ENCODE data around the gene OR3A1.
"Not testable (repeated sequence)": the region's sequence is repeated elsewhere in the genome, so short reads cannot be mapped to it uniquely, and the experiment has no call there.

Gene OR3A1, protein sequence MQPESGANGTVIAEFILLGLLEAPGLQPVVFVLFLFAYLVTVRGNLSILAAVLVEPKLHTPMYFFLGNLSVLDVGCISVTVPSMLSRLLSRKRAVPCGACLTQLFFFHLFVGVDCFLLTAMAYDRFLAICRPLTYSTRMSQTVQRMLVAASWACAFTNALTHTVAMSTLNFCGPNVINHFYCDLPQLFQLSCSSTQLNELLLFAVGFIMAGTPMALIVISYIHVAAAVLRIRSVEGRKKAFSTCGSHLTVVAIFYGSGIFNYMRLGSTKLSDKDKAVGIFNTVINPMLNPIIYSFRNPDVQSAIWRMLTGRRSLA

DNA sequence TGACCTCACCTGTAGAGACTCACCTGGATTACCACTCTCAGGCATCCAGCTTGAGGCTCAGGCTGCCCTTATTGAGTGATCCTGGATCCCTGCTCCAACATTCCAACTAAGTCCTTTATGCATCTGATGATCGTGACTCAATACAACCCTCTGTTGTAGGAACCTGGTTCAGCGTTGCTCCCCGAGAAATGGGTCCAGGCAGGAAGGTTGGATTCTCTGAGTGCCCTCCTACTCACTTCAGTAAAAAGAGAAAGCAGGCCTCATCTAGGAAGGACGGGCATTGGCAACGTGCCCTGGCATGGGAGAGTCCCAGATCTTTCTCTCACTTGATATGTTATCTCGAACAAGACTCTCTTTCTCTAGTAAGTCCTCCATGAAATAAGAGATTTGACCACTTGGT is at the start of gene OR3A1:
TSS of gene OR3A1 (minus strand) at position 101 of the 400 bp plus-strand sequence. CDS start 5,778 bp downstream, outside the sequence.
- no peak for TF ChIP-seq POLR2A (IDR thresholded peaks at IDR 0.05; ENCODE audit: low read depth, low read length)
- DNase-seq (ENCODE audit: insufficient read length, low spot score) (no peak), FAIRE-seq (no peak)

DNA sequence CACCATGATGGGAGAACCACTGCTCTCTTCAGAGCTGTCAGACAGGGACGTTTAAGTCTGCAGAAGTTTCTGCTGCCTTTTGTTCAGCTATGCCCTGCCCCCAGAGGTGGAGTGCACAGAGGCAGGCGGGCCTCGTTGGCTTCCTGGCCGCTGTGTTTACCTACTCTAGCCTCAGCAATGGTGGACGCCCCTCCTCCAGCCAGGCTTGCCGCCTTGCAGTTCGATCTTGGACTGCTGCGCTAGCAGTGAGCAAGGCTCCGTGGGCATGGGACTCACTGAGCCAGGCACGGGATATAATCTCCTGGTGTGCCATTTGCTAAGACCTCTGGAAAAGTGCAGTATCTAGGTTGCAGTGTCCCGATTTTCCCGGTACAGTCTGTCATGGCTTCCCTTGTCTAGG is 44.6 kb upstream of the OR3A1 start:
- not testable (repeated sequence) for FAIRE-seq; DNase-seq (ENCODE audit: insufficient read length, low spot score)

DNA sequence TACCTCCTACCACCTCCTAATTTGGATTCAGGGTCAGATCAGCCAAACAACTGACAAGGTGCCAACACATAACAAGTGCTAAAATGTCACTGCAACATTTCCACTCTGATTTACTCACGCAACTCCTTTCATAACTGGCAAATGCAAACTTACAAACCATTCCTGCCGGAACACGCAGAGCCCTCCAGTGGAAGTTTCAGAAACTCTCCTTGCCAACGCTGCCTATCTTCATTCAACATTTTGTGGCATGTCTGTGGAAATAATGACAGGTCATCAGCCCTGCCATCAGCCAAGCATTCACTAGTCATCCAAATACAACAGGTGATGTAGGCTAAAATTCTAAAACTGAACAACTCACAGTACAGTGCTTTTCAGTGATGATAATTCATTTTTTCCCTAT is 37.7 kb upstream of the OR3A1 start:
- no peak for TF ChIP-seq POLR2A (IDR thresholded peaks at IDR 0.05; ENCODE audit: low read depth, low read length)
- DNase-seq (ENCODE audit: insufficient read length, low spot score) (no peak), FAIRE-seq (no peak)

DNA sequence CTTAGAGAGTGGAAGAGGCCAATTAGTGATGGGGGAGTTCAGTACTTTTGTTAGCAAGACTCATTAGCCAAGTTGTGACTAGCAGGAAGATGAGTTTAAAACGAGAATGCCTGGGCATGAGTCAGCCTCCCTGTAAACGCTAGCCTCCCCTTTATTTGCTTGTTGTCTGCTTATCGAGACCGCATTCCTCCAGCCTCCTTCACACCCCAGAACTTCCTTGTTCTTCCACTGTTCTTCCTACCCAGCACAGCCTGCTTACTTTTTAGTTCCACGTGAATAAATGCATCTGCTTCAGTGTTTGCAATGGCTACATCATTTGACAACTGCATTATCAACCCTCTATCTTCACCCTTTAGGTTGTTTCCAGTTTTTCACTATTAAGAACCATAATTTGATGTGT is 20.2 kb upstream of the OR3A1 start:
- DNase-seq (ENCODE audit: insufficient read length, low spot score): no peak
- TF ChIP-seq POLR2A (IDR thresholded peaks at IDR 0.05; ENCODE audit: low read depth, low read length): no peak

DNA sequence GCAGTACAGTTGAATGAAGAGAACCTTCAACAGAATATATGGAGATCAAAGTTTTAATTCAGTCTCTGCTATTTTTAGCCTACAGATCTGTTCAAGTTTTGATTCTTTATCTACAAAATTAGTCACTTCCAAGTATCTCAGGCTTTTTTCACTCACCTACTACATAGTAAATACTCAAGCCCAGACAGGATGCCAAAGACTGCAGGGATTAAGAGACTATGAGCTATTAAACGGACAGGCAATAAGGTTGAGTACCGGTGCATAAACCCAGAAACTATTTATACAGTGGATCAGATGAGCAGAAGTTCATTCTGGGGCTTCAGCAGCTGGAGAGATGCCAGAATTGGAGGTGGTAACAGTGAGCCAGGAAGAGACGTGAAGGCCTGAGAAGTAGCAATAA is 18.7 kb upstream of the OR3A1 start:
- DNase-seq (ENCODE audit: insufficient read length, low spot score) (no peak), FAIRE-seq (no peak)
- TF ChIP-seq POLR2A (IDR thresholded peaks at IDR 0.05; ENCODE audit: low read depth, low read length): no peak

More for the DNA sequence above, 20.2 kb upstream of the OR3A1 start:
- no peak for FAIRE-seq

DNA sequence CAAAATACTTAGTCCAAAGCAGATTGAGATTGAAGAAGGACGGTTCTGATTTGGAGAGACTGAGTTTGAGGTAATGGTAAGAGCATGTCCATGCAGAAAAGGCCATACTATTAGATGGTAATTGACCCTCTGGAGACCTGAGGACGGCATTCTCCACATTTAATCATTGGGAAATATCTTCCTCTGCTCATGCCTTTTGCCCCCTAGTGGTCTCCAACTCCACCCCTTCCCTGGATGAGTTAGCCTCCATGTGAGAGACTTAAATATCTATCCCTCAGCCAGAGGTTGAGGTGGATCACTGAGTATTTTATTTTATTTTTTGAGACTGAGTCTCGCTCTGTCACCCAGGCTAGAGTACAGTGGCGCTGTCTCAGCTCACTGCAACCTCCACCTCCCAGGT is 10.4 kb upstream of the OR3A1 start:
- DNase-seq (ENCODE audit: insufficient read length, low spot score) (no peak), FAIRE-seq (no peak)
- TF ChIP-seq POLR2A (IDR thresholded peaks at IDR 0.05; ENCODE audit: low read depth, low read length): no peak

DNA sequence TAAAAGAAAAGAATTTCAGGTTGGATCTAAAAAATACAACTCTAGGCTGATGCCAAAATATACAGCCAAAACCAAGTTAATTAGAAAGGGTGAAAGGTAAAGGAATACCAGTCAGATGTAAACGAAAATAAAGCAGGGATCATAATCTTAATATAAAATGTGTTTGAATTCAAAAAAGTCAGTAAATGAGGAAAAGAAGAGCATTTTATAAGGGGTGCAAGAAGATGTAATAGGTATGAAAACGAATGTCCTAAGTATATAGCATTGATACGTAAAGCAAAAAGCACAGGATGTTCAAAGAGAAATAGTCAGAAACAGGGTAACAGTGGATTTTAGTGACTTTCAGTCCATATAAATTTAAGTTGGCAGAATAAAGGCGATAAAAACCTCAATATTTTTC is 2.5 kb downstream of the OR3A1 start:
- DNase-seq (ENCODE audit: insufficient read length, low spot score) (no peak), FAIRE-seq (no peak)
- TF ChIP-seq POLR2A (IDR thresholded peaks at IDR 0.05; ENCODE audit: low read depth, low read length): no peak

DNA sequence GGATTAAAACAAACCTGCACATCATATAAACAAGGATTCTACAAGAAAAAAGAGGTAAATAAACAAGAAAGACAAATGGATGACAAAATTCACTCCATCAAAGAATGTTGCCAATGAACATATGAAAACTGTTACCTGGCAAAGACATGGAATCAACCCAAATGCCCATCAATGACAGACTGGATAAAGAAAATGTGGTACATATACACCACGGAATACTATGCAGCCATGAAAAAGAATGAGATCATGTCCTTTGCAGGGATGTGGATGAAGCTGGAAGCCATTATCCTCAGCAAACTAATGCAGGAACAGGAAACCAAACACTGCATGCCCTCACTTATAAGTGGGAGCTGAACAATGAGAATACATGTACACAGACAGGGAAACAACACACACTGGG is 4.6 kb downstream of the OR3A1 start:
- not testable (repeated sequence) for DNase-seq (ENCODE audit: insufficient read length, low spot score); FAIRE-seq

DNA sequence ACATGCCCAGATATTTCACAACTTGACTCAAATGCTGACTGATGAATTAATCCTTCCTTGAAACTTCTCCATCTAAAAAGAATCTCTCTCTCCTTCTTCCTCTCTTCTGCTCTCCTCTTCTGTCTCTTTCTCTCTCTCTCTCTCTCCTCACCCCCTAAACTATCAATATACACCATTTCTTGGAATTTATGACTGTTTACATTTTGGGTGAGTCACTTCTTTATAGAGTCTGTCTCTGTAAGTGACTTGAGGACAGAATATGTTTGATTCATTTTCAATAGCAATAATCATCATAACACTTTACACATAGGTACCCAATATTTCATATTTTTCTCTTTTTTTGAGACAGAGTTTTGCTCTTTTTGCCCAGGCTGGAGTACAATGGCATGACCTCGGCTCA is 15.3 kb downstream of the OR3A1 start:
- no peak for DNase-seq (ENCODE audit: insufficient read length, low spot score)
- FAIRE-seq: no peak
- no peak for TF ChIP-seq POLR2A (IDR thresholded peaks at IDR 0.05; ENCODE audit: low read depth, low read length)

DNA sequence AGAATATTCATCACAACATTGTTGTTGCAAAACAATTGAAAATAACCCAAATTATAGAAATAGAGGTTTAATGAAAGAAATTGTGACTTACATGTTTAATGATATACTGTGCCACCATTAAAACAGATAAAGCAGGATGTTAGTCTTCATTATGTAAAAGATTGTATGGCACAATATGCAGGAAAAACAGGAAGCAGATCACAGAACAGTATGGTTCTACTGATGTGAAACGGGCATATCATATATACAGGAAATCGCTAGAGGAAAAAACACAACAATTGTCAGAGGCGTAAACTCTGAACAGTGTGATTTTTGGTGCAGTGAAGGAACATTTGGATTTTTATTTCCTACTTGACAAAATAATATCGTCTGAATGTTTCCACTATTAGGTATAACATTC is 22.0 kb downstream of the OR3A1 start:
- no peak for FAIRE-seq
- TF ChIP-seq POLR2A (IDR thresholded peaks at IDR 0.05; ENCODE audit: low read depth, low read length): no peak
- no peak for DNase-seq (ENCODE audit: insufficient read length, low spot score)

DNA sequence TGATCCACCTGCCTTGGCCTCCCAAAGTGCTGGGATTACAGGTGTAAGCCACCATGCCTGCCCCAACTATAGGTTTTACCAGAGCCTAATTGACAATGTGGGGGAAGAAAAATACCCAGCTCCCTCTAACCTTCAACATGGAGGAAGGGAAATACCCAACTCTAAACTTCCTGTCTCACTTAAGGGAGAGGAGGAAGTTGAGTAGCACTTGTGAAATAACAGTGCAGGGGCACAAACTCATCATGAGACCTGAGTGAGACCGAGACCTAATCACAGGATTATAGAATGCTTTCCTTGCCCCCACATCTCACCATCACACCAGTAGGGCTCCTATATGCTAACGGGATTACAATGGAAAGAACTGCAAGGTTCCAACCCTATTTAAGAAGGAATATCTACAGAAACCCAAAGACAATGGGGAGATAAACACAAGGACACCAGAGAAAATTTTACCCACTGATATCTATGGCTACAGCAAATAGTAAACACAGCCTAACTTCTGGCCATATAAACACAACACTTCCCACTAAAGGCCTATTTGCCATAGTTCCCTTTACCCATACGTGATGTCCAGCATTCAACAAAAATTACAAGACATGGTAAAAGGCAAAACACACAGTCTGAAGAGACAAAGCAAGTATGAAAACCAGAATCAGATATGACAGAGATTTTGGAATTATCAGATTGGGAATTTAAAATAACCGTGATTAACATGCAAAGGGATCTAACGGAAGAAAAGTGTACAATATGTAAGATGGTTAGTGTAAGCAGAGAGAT is 26.9 kb downstream of the OR3A1 start:
- DNase-seq (ENCODE audit: insufficient read length, low spot score): no peak
- no peak for FAIRE-seq
- TF ChIP-seq POLR2A (IDR thresholded peaks at IDR 0.05; ENCODE audit: low read depth, low read length): no peak

DNA sequence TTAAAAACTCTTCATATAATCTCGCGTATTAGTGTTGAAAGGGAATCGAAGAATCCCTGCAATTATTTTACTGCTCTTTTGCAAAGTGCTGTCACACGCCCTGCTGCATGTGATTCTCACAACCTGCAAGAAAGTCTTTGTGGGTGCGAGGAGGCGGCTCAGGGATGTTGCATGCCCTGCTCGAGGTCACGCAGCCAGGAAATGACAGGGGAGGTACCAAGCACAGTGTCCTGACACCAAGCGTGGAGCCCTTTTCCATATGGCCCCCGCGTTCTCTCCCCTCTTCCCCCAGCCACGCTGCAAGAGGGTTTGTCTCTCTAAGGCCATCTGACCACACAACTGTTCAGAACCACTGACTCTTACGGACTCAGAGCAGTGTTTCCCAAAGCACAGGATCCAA is 37.6 kb downstream of the OR3A1 start:
- FAIRE-seq: no peak

DNA sequence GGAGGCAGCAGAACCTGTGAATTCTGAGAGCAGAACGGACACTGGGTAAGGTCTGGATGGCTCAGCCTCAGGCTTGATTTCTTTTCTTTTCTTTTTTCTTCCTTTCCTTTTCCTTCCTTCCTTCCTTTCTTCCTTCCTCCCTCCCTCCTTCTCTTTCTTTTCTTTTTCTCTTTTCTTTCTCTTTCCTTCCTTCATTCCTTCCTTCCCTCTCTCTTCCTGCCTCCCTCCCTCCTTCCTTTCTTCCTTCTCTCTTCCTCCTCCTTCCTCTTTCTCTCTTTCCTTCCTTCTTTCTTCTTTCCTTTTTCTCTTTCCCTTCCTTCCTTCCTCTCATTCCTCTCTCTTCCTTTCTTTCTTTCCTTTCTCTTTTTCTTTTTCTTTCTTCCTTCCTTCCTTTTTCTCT is 38.0 kb downstream of the OR3A1 start:
- no peak for DNase-seq (ENCODE audit: insufficient read length, low spot score)
- no peak for FAIRE-seq
- no peak for TF ChIP-seq POLR2A (IDR thresholded peaks at IDR 0.05; ENCODE audit: low read depth, low read length)

More for the DNA sequence above, 37.6 kb downstream of the OR3A1 start:
- TF ChIP-seq POLR2A (IDR thresholded peaks at IDR 0.05; ENCODE audit: low read depth, low read length): no peak
- no peak for DNase-seq (ENCODE audit: insufficient read length, low spot score)

DNA sequence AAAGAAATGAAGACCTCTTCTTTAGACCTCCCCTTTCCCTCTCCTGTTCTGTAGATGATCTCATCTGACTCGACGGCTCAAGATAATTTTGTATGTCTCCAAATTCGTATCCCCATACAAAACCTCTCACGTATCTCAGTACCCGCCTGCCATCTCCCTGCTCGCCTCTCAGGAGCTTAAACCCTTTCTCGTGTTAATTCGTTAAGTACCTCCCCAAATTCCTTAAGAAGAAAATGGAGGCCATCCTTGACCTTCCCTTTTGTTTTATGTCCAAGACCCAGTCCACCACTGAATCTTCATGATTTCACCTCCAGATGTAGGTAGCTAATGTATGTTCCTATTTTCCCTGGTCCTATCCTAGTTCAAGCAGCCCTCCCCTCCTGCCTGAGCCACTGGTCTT is 41.6 kb downstream of the OR3A1 start:
- FAIRE-seq (no peak), DNase-seq (ENCODE audit: insufficient read length, low spot score) (no peak)
- no peak for TF ChIP-seq POLR2A (IDR thresholded peaks at IDR 0.05; ENCODE audit: low read depth, low read length)

DNA sequence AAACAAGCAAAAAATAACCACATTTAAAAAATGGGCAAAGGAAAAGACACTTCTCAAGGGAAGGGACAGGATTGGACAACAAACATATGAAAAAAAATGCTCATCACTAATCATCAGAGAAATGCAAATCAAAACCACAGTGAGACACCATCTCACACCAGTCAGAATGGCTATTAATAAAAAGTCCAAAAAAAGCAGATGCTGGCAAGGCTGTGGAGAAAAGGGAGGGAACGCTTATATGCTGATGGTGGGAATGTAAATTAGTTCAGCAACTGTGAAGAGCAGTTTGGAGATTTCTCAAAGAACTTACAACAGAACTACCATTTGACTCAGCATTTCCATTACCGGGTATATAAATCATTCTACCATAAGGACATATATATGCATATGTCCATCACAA is 49.1 kb downstream of the OR3A1 start:
- not testable (repeated sequence) for DNase-seq (ENCODE audit: insufficient read length, low spot score); FAIRE-seq

DNA sequence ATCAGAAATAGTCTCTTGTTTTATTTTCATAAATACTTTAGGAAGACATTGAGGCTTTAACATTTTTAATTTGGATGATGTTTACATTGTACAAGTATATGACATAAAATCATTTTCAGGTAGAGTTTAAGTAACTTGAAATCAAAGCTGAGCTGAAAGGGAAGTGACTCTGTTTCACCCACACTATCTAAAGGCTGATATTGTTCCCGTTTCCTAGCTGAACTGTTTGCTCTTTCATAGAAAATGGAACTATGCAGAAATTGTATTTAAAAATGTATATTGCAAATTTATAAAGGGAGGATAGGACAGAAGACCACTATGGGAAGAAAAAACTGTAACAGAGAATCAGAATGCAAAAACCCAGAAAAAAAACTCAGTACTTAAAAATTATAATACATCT is 53.3 kb downstream of the OR3A1 start:
- not testable (repeated sequence) for DNase-seq (ENCODE audit: insufficient read length, low spot score); FAIRE-seq

DNA sequence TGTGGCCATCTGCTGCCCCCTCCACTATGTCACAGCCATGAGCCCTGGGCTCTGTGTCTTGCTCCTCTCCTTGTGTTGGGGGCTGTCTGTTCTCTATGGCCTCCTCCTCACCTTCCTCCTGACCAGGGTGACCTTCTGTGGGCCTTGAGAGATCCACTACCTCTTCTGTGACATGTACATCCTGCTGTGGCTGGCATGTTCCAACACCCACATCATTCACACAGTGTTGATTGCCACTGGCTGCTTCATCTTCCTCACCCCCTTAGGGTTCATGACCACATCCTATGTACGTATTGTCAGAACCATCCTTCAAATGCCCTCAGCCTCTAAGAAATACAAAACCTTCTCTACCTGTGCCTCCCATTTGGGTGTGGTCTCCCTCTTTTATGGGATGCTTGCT is 57.1 kb downstream of the OR3A1 start:
- FAIRE-seq; DNase-seq (ENCODE audit: insufficient read length, low spot score): not testable (repeated sequence)

Data from H54 (cell line).